ENCODE data around the gene ZRANB3.

GRCh38 chr2:135113322-135113721 is 417.7 kb downstream of the ZRANB3 start:
- TF ChIP-seq POLR2AphosphoS5 (IDR thresholded peaks at IDR 0.05; ENCODE audit: borderline replicate concordance, low read depth, low read length), result no peak
- TF ChIP-seq EZH2 (IDR thresholded peaks at IDR 0.05), result no peak
- TF ChIP-seq FOXP2 (optimal IDR thresholded peaks at IDR 0.05; ENCODE audit: control extremely low read depth, extremely low read length, insufficient read depth), result no peak
